DND-41 (cell line): ENCODE measurements around the gene SERTAD2.

Source experiments
- CTCF ChIP-seq: IDR thresholded peaks from 2 replicates; pipeline ENCODE4 v1.5.1; 2012; ENCODE audit warnings: borderline replicate concordance, low read length, moderate library complexity, mild to moderate bottlenecking; ENCODE audit not compliant: poor library complexity, severe bottlenecking; ENCODE audit errors: extremely low read depth
- EZH2 ChIP-seq: IDR thresholded peaks from 3 replicates; pipeline ENCODE4 v1.6.1; 2012; ENCODE audit warnings: borderline replicate concordance, low read depth, mild to moderate bottlenecking, moderate library complexity, low read length, inconsistent platforms; ENCODE audit not compliant: severe bottlenecking

GRCh38 chr2:64601785-64602391, 51.8 kb downstream of the SERTAD2 start:
- TF ChIP-seq EZH2 = no peak
- no peak for TF ChIP-seq CTCF
